Measurements from ENCODE around the gene TMEM259.

- TF ChIP-seq GATA3 (IDR thresholded peaks at IDR 0.05; ENCODE audit: low read depth, low read length) (no peak), GATA2 (IDR thresholded peaks at IDR 0.05; ENCODE audit: low read depth, low read length) (no peak)
Observed at GRCh38 chr19:986083-986482, 34.8 kb downstream of the TMEM259 start.
